ENCODE data around the gene KAT7.

- no peak for TF ChIP-seq CTCF (IDR thresholded peaks at IDR 0.05)
- no peak for TF ChIP-seq NRF1 (IDR thresholded peaks at IDR 0.05; ENCODE audit: low read depth, low read length)
- no peak for TF ChIP-seq PBX3 (IDR thresholded peaks at IDR 0.05)
- TF ChIP-seq RAD21 (IDR thresholded peaks at IDR 0.05; ENCODE audit: low read length) = no peak
- no peak for TF ChIP-seq USF1 (IDR thresholded peaks at IDR 0.05; ENCODE audit: borderline replicate concordance, low read depth)
- TF ChIP-seq TCF12 (IDR thresholded peaks at IDR 0.05) = no peak
Observed at GRCh38 chr17:49783791-49784190, 4.7 kb upstream of the KAT7 start.

Data from SK-N-SH (cell line).